ENCODE data around the gene ELF4. TPM values are rescaled to one million over a fixed set of nuclear protein-coding genes. Genes with fewer than 3 reads are reported as not detected.

Gene ELF4
- total RNA-seq, 1 donor: 25.0 TPM

GRCh38 chrX:130136961-130137360 is 26.7 kb upstream of the ELF4 start:
- H3K4me3 ChIP-seq (ENCODE audit: insufficient read depth, low read length): no peak overlapping the region
- H2AFZ ChIP-seq (ENCODE audit: low read length): no peak overlapping the region
- DNase-seq (ENCODE audit: insufficient read length, low spot score, missing footprints): no peak

GRCh38 chrX:130136496-130136895 is 26.2 kb upstream of the ELF4 start:
- H3K36me3 ChIP-seq (ENCODE audit: insufficient read depth, low read length): peaks cover 25% of the 10 kb centered on the region
- H4K20me1 ChIP-seq (ENCODE audit: insufficient read depth, low read length): no peaks in the 10 kb centered on the region
- H3K4me1 ChIP-seq (ENCODE audit: insufficient read depth, low read length): no peaks in the 10 kb centered on the region
- peaks cover under 1% of the 10 kb centered on the region for H3K27me3 ChIP-seq (ENCODE audit: insufficient read depth, low read length)
- no peak overlapping the region for H3K4me3 ChIP-seq (ENCODE audit: insufficient read depth, low read length)
- H3K27ac ChIP-seq (ENCODE audit: low read depth, low read length): no peak overlapping the region
- no peak overlapping the region for H3K4me2 ChIP-seq (ENCODE audit: insufficient read depth, low read length)
- no peak for TF ChIP-seq CTCF (IDR thresholded peaks at IDR 0.05; ENCODE audit: extremely low read depth, low read depth, low read length)
- no peaks in the 10 kb centered on the region for H3K79me2 ChIP-seq (ENCODE audit: insufficient read depth, low read length)
- H2AFZ ChIP-seq (ENCODE audit: low read length): no peak overlapping the region
- no peak for DNase-seq (ENCODE audit: insufficient read length, low spot score, missing footprints)
- H3K9me3 ChIP-seq (ENCODE audit: low read depth, low read length): no peaks in the 10 kb centered on the region

More at GRCh38 chrX:130136961-130137360, 26.7 kb upstream of the ELF4 start:
- Histone ChIP-seq H3K4me2 (ENCODE audit: insufficient read depth, low read length) (no peak overlapping the region), H3K27me3 (ENCODE audit: insufficient read depth, low read length) (no peaks in the 10 kb centered on the region), H3K4me1 (ENCODE audit: insufficient read depth, low read length) (no peaks in the 10 kb centered on the region), H4K20me1 (ENCODE audit: insufficient read depth, low read length) (no peaks in the 10 kb centered on the region), H3K9me3 (ENCODE audit: low read depth, low read length) (no peaks in the 10 kb centered on the region), H3K36me3 (ENCODE audit: insufficient read depth, low read length) (peaks cover 23% of the 10 kb centered on the region), H3K79me2 (ENCODE audit: insufficient read depth, low read length) (no peaks in the 10 kb centered on the region), H3K27ac (ENCODE audit: low read depth, low read length) (no peak overlapping the region)
- TF ChIP-seq CTCF (IDR thresholded peaks at IDR 0.05; ENCODE audit: extremely low read depth, low read depth, low read length): no peak

- DNase-seq (ENCODE audit: insufficient read length, low spot score, missing footprints): no peak
- Histone ChIP-seq H3K79me2 (ENCODE audit: insufficient read depth, low read length) (no peaks in the 10 kb centered on the region), H3K4me1 (ENCODE audit: insufficient read depth, low read length) (no peaks in the 10 kb centered on the region), H3K27me3 (ENCODE audit: insufficient read depth, low read length) (peaks cover 4% of the 10 kb centered on the region), H3K4me3 (ENCODE audit: insufficient read depth, low read length) (no peak overlapping the region), H3K27ac (ENCODE audit: low read depth, low read length) (no peak overlapping the region), H3K36me3 (ENCODE audit: insufficient read depth, low read length) (peaks cover 23% of the 10 kb centered on the region), H4K20me1 (ENCODE audit: insufficient read depth, low read length) (no peaks in the 10 kb centered on the region), H3K9me3 (ENCODE audit: low read depth, low read length) (no peaks in the 10 kb centered on the region), H2AFZ (ENCODE audit: low read length) (no peak overlapping the region), H3K4me2 (ENCODE audit: insufficient read depth, low read length) (no peak overlapping the region)
- no peak for TF ChIP-seq CTCF (IDR thresholded peaks at IDR 0.05; ENCODE audit: extremely low read depth, low read depth, low read length)
Measured at GRCh38 chrX:130130990-130131389, 20.7 kb upstream of the ELF4 start.

- Histone ChIP-seq H3K9me3 (ENCODE audit: low read depth, low read length) (no peaks in the 10 kb centered on the region), H3K36me3 (ENCODE audit: insufficient read depth, low read length) (peaks cover 3% of the 10 kb centered on the region), H3K4me1 (ENCODE audit: insufficient read depth, low read length) (no peaks in the 10 kb centered on the region), H2AFZ (ENCODE audit: low read length) (no peak overlapping the region), H3K79me2 (ENCODE audit: insufficient read depth, low read length) (no peaks in the 10 kb centered on the region), H3K4me3 (ENCODE audit: insufficient read depth, low read length) (no peak overlapping the region), H3K27me3 (ENCODE audit: insufficient read depth, low read length) (no peaks in the 10 kb centered on the region), H4K20me1 (ENCODE audit: insufficient read depth, low read length) (no peaks in the 10 kb centered on the region), H3K4me2 (ENCODE audit: insufficient read depth, low read length) (no peak overlapping the region), H3K27ac (ENCODE audit: low read depth, low read length) (no peak overlapping the region)
- DNase-seq (ENCODE audit: insufficient read length, low spot score, missing footprints): no peak
- no peak for TF ChIP-seq CTCF (IDR thresholded peaks at IDR 0.05; ENCODE audit: extremely low read depth, low read depth, low read length)
Measured at GRCh38 chrX:130125091-130125874, 15.0 kb upstream of the ELF4 start.
